ENCODE measurements around the gene IGFBP6.

IGFBP6 gene

GRCh38 chr12:53115891-53116648 lies 18.6 kb downstream of the IGFBP6 start:
- Histone ChIP-seq H3K27ac (ENCODE audit: low read depth, low read length) (no peak overlapping the region), H3K4me1 (ENCODE audit: control insufficient read depth in 5 of 5, insufficient read depth in 5 of 5, low read length in 5 of 5) (peaks cover 0 to 3% (median 0%) of the 10 kb centered on the region in 5 donors), H3K9ac (ENCODE audit: low read length in 5 of 5) (no peak overlapping the region)

GRCh38 chr12:53118751-53119300 lies 21.4 kb downstream of the IGFBP6 start:
- Histone ChIP-seq H3K27me3 (ENCODE audit: control insufficient read depth in 5 of 5, insufficient read depth in 4 of 5, low read length in 5 of 5) (peaks cover 0 to 2% (median 0%) of the 10 kb centered on the region in 5 donors), H3K36me3 (ENCODE audit: control insufficient read depth in 5 of 5, insufficient read depth in 5 of 5, low read length in 5 of 5) (no peaks in the 10 kb centered on the region), H3K9me3 (ENCODE audit: control insufficient read depth in 5 of 5, low read length in 5 of 5) (no peaks in the 10 kb centered on the region), H3K4me3 (ENCODE audit: low read depth in 1 of 5, low read length in 5 of 5) (no peak overlapping the region), H3K27ac (ENCODE audit: low read depth, low read length) (no peak overlapping the region), H3K9ac (ENCODE audit: low read length in 5 of 5) (no peak overlapping the region), H3K4me1 (ENCODE audit: control insufficient read depth in 5 of 5, insufficient read depth in 5 of 5, low read length in 5 of 5) (peaks cover 0 to 3% (median 0%) of the 10 kb centered on the region in 5 donors)

More at GRCh38 chr12:53115891-53116648, 18.6 kb downstream of the IGFBP6 start:
- no peaks in the 10 kb centered on the region for H3K9me3 ChIP-seq (ENCODE audit: control insufficient read depth in 5 of 5, low read length in 5 of 5)
- peaks cover 0 to 2% (median 0%) of the 10 kb centered on the region in 5 donors for H3K27me3 ChIP-seq (ENCODE audit: control insufficient read depth in 5 of 5, insufficient read depth in 4 of 5, low read length in 5 of 5)
- H3K36me3 ChIP-seq (ENCODE audit: control insufficient read depth in 5 of 5, insufficient read depth in 5 of 5, low read length in 5 of 5): no peaks in the 10 kb centered on the region
- H3K4me3 ChIP-seq (ENCODE audit: low read depth in 1 of 5, low read length in 5 of 5): no peak overlapping the region

GRCh38 chr12:53120685-53121525 lies 23.4 kb downstream of the IGFBP6 start:
- Histone ChIP-seq H3K36me3 (ENCODE audit: control insufficient read depth in 5 of 5, insufficient read depth in 5 of 5, low read length in 5 of 5) (no peaks in the 10 kb centered on the region), H3K4me1 (ENCODE audit: control insufficient read depth in 5 of 5, insufficient read depth in 5 of 5, low read length in 5 of 5) (no peaks in the 10 kb centered on the region), H3K4me3 (ENCODE audit: low read depth in 1 of 5, low read length in 5 of 5) (no peak overlapping the region)

GRCh38 chr12:53122961-53123468 lies 25.5 kb downstream of the IGFBP6 start:
- Histone ChIP-seq H3K36me3 (ENCODE audit: control insufficient read depth in 5 of 5, insufficient read depth in 5 of 5, low read length in 5 of 5) (no peaks in the 10 kb centered on the region), H3K4me1 (ENCODE audit: control insufficient read depth in 5 of 5, insufficient read depth in 5 of 5, low read length in 5 of 5) (no peaks in the 10 kb centered on the region), H3K9me3 (ENCODE audit: control insufficient read depth in 5 of 5, low read length in 5 of 5) (no peaks in the 10 kb centered on the region), H3K9ac (ENCODE audit: low read length in 5 of 5) (no peak overlapping the region), H3K27me3 (ENCODE audit: control insufficient read depth in 5 of 5, insufficient read depth in 4 of 5, low read length in 5 of 5) (peaks cover 0 to 2% (median 0%) of the 10 kb centered on the region in 5 donors), H3K27ac (ENCODE audit: low read depth, low read length) (no peak overlapping the region), H3K4me3 (ENCODE audit: low read depth in 1 of 5, low read length in 5 of 5) (no peak overlapping the region)

More at GRCh38 chr12:53120685-53121525, 23.4 kb downstream of the IGFBP6 start:
- Histone ChIP-seq H3K27ac (ENCODE audit: low read depth, low read length) (no peak overlapping the region), H3K9ac (ENCODE audit: low read length in 5 of 5) (no peak overlapping the region), H3K27me3 (ENCODE audit: control insufficient read depth in 5 of 5, insufficient read depth in 4 of 5, low read length in 5 of 5) (peaks cover 0 to 2% (median 0%) of the 10 kb centered on the region in 5 donors), H3K9me3 (ENCODE audit: control insufficient read depth in 5 of 5, low read length in 5 of 5) (no peaks in the 10 kb centered on the region)

- Histone ChIP-seq H3K36me3 (ENCODE audit: control insufficient read depth in 5 of 5, insufficient read depth in 5 of 5, low read length in 5 of 5) (no peaks in the 10 kb centered on the region), H3K4me3 (ENCODE audit: low read depth in 1 of 5, low read length in 5 of 5) (no peak overlapping the region), H3K27ac (ENCODE audit: low read depth, low read length) (no peak overlapping the region)
These were observed 26.3 kb downstream of the IGFBP6 start for GRCh38 chr12:53123578-53124351.

GRCh38 chr12:53124352-53124723 lies 26.9 kb downstream of the IGFBP6 start:
- H3K4me1 ChIP-seq (ENCODE audit: control insufficient read depth in 5 of 5, insufficient read depth in 5 of 5, low read length in 5 of 5): no peaks in the 10 kb centered on the region
- H3K9me3 ChIP-seq (ENCODE audit: control insufficient read depth in 5 of 5, low read length in 5 of 5): no peaks in the 10 kb centered on the region
- H3K4me3 ChIP-seq (ENCODE audit: low read depth in 1 of 5, low read length in 5 of 5): no peak overlapping the region
- no peak overlapping the region for H3K9ac ChIP-seq (ENCODE audit: low read length in 5 of 5)
- no peak overlapping the region for H3K27ac ChIP-seq (ENCODE audit: low read depth, low read length)
- H3K36me3 ChIP-seq (ENCODE audit: control insufficient read depth in 5 of 5, insufficient read depth in 5 of 5, low read length in 5 of 5): no peaks in the 10 kb centered on the region
- H3K27me3 ChIP-seq (ENCODE audit: control insufficient read depth in 5 of 5, insufficient read depth in 4 of 5, low read length in 5 of 5): no peaks in the 10 kb centered on the region

More at GRCh38 chr12:53123578-53124351, 26.3 kb downstream of the IGFBP6 start:
- H3K4me1 ChIP-seq (ENCODE audit: control insufficient read depth in 5 of 5, insufficient read depth in 5 of 5, low read length in 5 of 5): no peaks in the 10 kb centered on the region
- no peaks in the 10 kb centered on the region for H3K9me3 ChIP-seq (ENCODE audit: control insufficient read depth in 5 of 5, low read length in 5 of 5)
- H3K9ac ChIP-seq (ENCODE audit: low read length in 5 of 5): no peak overlapping the region
- peaks cover 0 to 2% (median 0%) of the 10 kb centered on the region in 5 donors for H3K27me3 ChIP-seq (ENCODE audit: control insufficient read depth in 5 of 5, insufficient read depth in 4 of 5, low read length in 5 of 5)

GRCh38 chr12:53127169-53127568 lies 29.7 kb downstream of the IGFBP6 start:
- Histone ChIP-seq H3K27ac (ENCODE audit: low read depth, low read length) (no peak overlapping the region), H3K9ac (ENCODE audit: low read length in 5 of 5) (no peak overlapping the region), H3K36me3 (ENCODE audit: control insufficient read depth in 5 of 5, insufficient read depth in 5 of 5, low read length in 5 of 5) (no peaks in the 10 kb centered on the region), H3K9me3 (ENCODE audit: control insufficient read depth in 5 of 5, low read length in 5 of 5) (no peaks in the 10 kb centered on the region), H3K4me1 (ENCODE audit: control insufficient read depth in 5 of 5, insufficient read depth in 5 of 5, low read length in 5 of 5) (no peaks in the 10 kb centered on the region), H3K4me3 (ENCODE audit: low read depth in 1 of 5, low read length in 5 of 5) (no peak overlapping the region), H3K27me3 (ENCODE audit: control insufficient read depth in 5 of 5, insufficient read depth in 4 of 5, low read length in 5 of 5) (peaks cover 0 to 4% (median 0%) of the 10 kb centered on the region in 5 donors)

GRCh38 chr12:53128780-53129569 lies 31.5 kb downstream of the IGFBP6 start:
- Histone ChIP-seq H3K9me3 (ENCODE audit: control insufficient read depth in 5 of 5, low read length in 5 of 5) (no peaks in the 10 kb centered on the region), H3K27me3 (ENCODE audit: control insufficient read depth in 5 of 5, insufficient read depth in 4 of 5, low read length in 5 of 5) (peaks cover 0 to 4% (median 0%) of the 10 kb centered on the region in 5 donors), H3K4me1 (ENCODE audit: control insufficient read depth in 5 of 5, insufficient read depth in 5 of 5, low read length in 5 of 5) (no peaks in the 10 kb centered on the region), H3K36me3 (ENCODE audit: control insufficient read depth in 5 of 5, insufficient read depth in 5 of 5, low read length in 5 of 5) (no peaks in the 10 kb centered on the region), H3K9ac (ENCODE audit: low read length in 5 of 5) (no peak overlapping the region), H3K27ac (ENCODE audit: low read depth, low read length) (no peak overlapping the region), H3K4me3 (ENCODE audit: low read depth in 1 of 5, low read length in 5 of 5) (no peak overlapping the region)

- H3K9ac ChIP-seq (ENCODE audit: low read length in 5 of 5): no peak overlapping the region
- H3K36me3 ChIP-seq (ENCODE audit: control insufficient read depth in 5 of 5, insufficient read depth in 5 of 5, low read length in 5 of 5): no peaks in the 10 kb centered on the region
- H3K27me3 ChIP-seq (ENCODE audit: control insufficient read depth in 5 of 5, insufficient read depth in 4 of 5, low read length in 5 of 5): peaks cover 0 to 4% (median 0%) of the 10 kb centered on the region in 5 donors
- no peaks in the 10 kb centered on the region for H3K4me1 ChIP-seq (ENCODE audit: control insufficient read depth in 5 of 5, insufficient read depth in 5 of 5, low read length in 5 of 5)
- H3K27ac ChIP-seq (ENCODE audit: low read depth, low read length): no peak overlapping the region
- peaks cover 0 to 5% (median 0%) of the 10 kb centered on the region in 5 donors for H3K9me3 ChIP-seq (ENCODE audit: control insufficient read depth in 5 of 5, low read length in 5 of 5)
- H3K4me3 ChIP-seq (ENCODE audit: low read depth in 1 of 5, low read length in 5 of 5): no peak overlapping the region
These were observed 34.4 kb downstream of the IGFBP6 start for GRCh38 chr12:53131844-53132243.

Measured in subcutaneous abdominal adipose tissue (tissue), 5 donors.